Stomach (tissue), 4 donors: ENCODE results near the gene SPEM3.

ENCODE experiments used
- CTCF ChIP-seq, 7 experiments: fragments of 450-650 bp in 4 of 7; fragments of 200-600 bp in 3 of 7; sonication (generic) in 3 of 7; IDR thresholded peaks; one replicate each; pipeline ENCODE4 v1.5.1; 2016 to 2019; ENCODE audit warnings: antibody characterized with exemption in 7 of 7, control low read depth in 2 of 7, mild to moderate bottlenecking in 1 of 7
- EP300 ChIP-seq: sonication (generic); formaldehyde crosslinking; IDR thresholded peaks from one replicate; pipeline ENCODE4 v1.6.1; 2017; ENCODE audit warnings: antibody characterized with exemption
- POLR2A ChIP-seq, 4 donors: fragments of 450-650 bp; IDR thresholded peaks; one replicate each; pipeline ENCODE4 v1.6.1; 2016; ENCODE audit warnings: antibody characterized with exemption in 4 of 4, control low read depth in 2 of 4, mild to moderate bottlenecking in 1 of 4, moderate library complexity in 1 of 4
- POLR2AphosphoS5 ChIP-seq, 3 donors: sonication (generic); formaldehyde crosslinking; IDR thresholded peaks; one replicate each; pipeline ENCODE4 v1.6.1; 2016; ENCODE audit warnings: antibody characterized with exemption in 3 of 3

GRCh38 chr17:7380321-7380720 is 48.3 kb upstream of the SPEM3 start:
- TF ChIP-seq CTCF (IDR thresholded peaks at IDR 0.05): no peak
- TF ChIP-seq EP300: no peak
- no peak for TF ChIP-seq POLR2AphosphoS5 (IDR thresholded peaks at IDR 0.05)
- TF ChIP-seq POLR2A (IDR thresholded peaks at IDR 0.05): no peak
